ENCODE results near the gene MAP10. TPM values are rescaled to one million over a fixed set of nuclear protein-coding genes. Genes with fewer than 3 reads are reported as not detected.

MAP10 gene
- total RNA-seq, 1 donor from 2014 or later, result 0.53 TPM

DNA sequence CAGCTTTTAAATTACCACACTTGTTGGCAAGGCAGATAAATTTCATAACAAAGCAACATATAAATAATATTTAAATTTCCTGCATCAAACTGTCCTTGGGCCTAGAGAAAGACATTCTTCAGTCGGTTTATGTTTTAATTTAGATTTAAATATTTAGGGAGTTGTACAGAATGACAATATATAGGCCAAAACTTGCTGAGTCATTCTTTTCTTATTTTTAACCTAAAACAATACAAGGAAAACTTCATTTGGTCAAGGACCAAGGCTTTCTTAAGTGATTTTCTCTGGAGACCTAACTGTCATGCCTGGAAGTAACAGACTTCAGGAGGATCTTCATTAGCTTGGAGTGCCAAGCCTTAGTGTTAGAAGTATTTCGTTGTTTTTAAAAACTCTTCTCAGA lies 5.6 kb downstream of the MAP10 start:
- FAIRE-seq (no peak), DNase-seq (ENCODE audit: low read depth) (no peak)
- TF ChIP-seq, protein P1, sequence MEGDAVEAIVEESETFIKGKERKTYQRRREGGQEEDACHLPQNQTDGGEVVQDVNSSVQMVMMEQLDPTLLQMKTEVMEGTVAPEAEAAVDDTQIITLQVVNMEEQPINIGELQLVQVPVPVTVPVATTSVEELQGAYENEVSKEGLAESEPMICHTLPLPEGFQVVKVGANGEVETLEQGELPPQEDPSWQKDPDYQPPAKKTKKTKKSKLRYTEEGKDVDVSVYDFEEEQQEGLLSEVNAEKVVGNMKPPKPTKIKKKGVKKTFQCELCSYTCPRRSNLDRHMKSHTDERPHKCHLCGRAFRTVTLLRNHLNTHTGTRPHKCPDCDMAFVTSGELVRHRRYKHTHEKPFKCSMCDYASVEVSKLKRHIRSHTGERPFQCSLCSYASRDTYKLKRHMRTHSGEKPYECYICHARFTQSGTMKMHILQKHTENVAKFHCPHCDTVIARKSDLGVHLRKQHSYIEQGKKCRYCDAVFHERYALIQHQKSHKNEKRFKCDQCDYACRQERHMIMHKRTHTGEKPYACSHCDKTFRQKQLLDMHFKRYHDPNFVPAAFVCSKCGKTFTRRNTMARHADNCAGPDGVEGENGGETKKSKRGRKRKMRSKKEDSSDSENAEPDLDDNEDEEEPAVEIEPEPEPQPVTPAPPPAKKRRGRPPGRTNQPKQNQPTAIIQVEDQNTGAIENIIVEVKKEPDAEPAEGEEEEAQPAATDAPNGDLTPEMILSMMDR (IDR thresholded peaks at IDR 0.05; ENCODE audit: insufficient read depth, low read length, severe bottlenecking), result no peak
- Histone ChIP-seq H3K4me3 (ENCODE audit: low read depth, low read length) (no peak overlapping the region), H3K36me3 (ENCODE audit: control insufficient read depth, insufficient read depth, low read length) (no peaks in the 10 kb centered on the region), H3K27me3 (ENCODE audit: control insufficient read depth, insufficient read depth, low read length) (no peaks in the 10 kb centered on the region)

DNA sequence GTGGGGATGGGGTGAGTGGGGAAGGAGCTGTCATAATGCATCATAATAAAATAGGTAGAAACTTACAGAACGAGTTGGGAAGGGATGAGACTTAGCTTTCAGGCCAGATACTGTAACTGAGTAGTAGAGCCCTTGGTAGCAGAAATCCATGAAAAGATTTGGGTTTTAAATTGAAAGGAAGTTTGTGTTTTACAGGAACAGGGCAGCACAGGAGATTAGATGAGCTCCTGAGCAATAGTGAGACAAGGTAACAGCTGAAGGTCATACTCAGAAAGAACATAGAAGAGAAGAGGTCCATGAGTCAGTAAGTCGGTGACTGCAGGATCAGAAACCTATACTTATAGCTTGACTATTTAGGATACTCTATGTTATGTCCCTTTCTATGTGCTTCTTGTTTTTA lies 7.3 kb downstream of the MAP10 start:
- TF ChIP-seq, protein P1 (IDR thresholded peaks at IDR 0.05; ENCODE audit: insufficient read depth, low read length, severe bottlenecking), result no peak
- Histone ChIP-seq H3K27me3 (ENCODE audit: control insufficient read depth, insufficient read depth, low read length) (no peaks in the 10 kb centered on the region), H3K4me3 (ENCODE audit: low read depth, low read length) (no peak overlapping the region), H3K36me3 (ENCODE audit: control insufficient read depth, insufficient read depth, low read length) (no peaks in the 10 kb centered on the region)
- DNase-seq (ENCODE audit: low read depth), result no peak
- FAIRE-seq, result no peak

DNA sequence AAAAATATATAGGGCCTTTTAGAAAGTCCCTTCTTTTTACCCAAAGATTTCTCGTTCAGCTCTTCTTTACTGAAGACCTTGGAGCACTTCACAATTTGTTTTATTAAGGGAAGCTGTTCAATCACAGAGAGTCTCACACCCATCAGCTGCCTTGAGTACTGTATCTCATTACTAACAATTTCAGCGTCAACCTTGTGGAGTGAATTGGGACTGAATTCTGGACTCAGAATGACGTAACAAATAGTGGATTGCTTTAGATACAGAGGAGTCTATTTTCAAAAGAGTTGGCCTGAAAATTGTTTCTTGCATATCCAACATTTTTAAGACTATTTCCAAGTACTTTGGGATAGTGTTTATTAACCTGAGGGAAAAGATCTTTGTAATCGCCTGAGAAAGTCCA lies 7.9 kb downstream of the MAP10 start:
- H3K36me3 ChIP-seq (ENCODE audit: control insufficient read depth, insufficient read depth, low read length), result no peaks in the 10 kb centered on the region
- no peaks in the 10 kb centered on the region for H3K27me3 ChIP-seq (ENCODE audit: control insufficient read depth, insufficient read depth, low read length)
- FAIRE-seq (no peak), DNase-seq (ENCODE audit: low read depth) (no peak)
- H3K4me3 ChIP-seq (ENCODE audit: low read depth, low read length), result no peak overlapping the region
- TF ChIP-seq, protein P1 (IDR thresholded peaks at IDR 0.05; ENCODE audit: insufficient read depth, low read length, severe bottlenecking), result no peak

DNA sequence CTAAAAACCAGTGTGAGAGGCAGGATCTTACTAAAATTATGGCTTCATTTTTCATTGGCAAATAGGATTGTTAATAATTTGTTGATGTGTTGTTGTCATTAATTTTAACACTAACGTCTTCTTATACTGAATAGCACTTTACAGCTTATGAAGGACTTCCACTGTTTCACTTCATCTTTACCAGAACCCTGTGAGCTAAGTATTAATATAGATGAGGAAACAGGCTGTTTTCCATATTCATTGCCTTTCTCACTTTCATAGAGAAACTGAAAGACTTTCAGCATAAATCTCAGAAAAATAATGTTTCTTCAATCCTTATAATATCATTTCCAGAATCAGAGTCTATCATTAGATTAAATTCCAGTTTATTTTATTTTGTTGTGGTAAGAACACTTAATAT lies 8.5 kb downstream of the MAP10 start:
- TF ChIP-seq, protein P1 (IDR thresholded peaks at IDR 0.05; ENCODE audit: insufficient read depth, low read length, severe bottlenecking), result no peak
- no peak for DNase-seq (ENCODE audit: low read depth)
- H3K27me3 ChIP-seq (ENCODE audit: control insufficient read depth, insufficient read depth, low read length), result no peaks in the 10 kb centered on the region
- FAIRE-seq, result no peak
- no peaks in the 10 kb centered on the region for H3K36me3 ChIP-seq (ENCODE audit: control insufficient read depth, insufficient read depth, low read length)
- no peak overlapping the region for H3K4me3 ChIP-seq (ENCODE audit: low read depth, low read length)

DNA sequence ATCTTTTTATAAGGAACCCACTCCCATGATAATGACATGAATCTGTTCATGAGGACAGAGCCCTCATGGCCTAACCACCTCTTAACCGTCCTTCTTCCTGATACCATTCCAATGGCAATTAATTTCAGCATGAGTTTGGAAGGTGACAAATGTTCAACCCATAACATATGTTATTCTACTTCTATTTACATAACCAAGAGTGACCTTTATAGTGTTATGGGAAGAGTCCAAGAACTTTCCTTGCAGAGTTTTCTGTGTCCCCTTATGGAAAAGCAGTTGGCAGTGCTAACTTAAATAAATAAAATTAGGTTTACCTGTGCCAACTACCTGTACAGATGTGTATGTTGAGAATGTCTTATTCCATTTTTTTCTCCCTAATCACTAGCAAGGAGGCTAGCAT lies 11.1 kb downstream of the MAP10 start:
- no peaks in the 10 kb centered on the region for H3K36me3 ChIP-seq (ENCODE audit: control insufficient read depth, insufficient read depth, low read length)
- no peak overlapping the region for H3K4me3 ChIP-seq (ENCODE audit: low read depth, low read length)
- no peak for FAIRE-seq
- TF ChIP-seq, protein P1 (IDR thresholded peaks at IDR 0.05; ENCODE audit: insufficient read depth, low read length, severe bottlenecking), result no peak
- DNase-seq (ENCODE audit: low read depth), result no peak
- H3K27me3 ChIP-seq (ENCODE audit: control insufficient read depth, insufficient read depth, low read length), result no peaks in the 10 kb centered on the region

DNA sequence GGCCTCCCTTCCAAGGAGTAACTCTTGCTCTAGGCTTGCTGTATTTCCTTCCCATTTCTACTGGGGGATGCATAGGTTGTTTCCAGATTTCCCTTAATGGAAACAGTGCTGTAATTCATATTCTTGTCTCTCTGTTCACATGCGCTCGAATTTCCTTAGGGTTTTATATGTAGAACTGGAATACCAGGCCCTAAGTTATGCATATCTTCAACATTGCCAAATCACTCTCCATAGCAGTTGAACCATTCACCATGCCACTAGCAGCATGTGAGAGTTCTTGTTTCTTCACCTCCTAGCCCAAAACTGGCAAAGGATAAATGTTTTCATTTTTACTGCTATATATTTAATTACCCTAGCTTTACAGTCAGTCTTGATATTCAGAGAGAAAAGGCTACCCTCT lies 12.8 kb downstream of the MAP10 start:
- FAIRE-seq, result no peak
- no peaks in the 10 kb centered on the region for H3K27me3 ChIP-seq (ENCODE audit: control insufficient read depth, insufficient read depth, low read length)
- no peak for DNase-seq (ENCODE audit: low read depth)
- no peaks in the 10 kb centered on the region for H3K36me3 ChIP-seq (ENCODE audit: control insufficient read depth, insufficient read depth, low read length)
- TF ChIP-seq, protein P1 (IDR thresholded peaks at IDR 0.05; ENCODE audit: insufficient read depth, low read length, severe bottlenecking), result no peak
- no peak overlapping the region for H3K4me3 ChIP-seq (ENCODE audit: low read depth, low read length)

Data from bronchial epithelial cell (primary cell).